ENCODE results near the gene NUP153. TPM values are rescaled to one million over a fixed set of nuclear protein-coding genes. Genes with fewer than 3 reads are reported as not detected.
"Not testable (repeated sequence)": the region's sequence is repeated elsewhere in the genome, so short reads cannot be mapped to it uniquely, and the experiment has no call there.

The NUP153 gene
- total RNA-seq, 1 experiment from 2014 or later, result 99.3 TPM

DNA sequence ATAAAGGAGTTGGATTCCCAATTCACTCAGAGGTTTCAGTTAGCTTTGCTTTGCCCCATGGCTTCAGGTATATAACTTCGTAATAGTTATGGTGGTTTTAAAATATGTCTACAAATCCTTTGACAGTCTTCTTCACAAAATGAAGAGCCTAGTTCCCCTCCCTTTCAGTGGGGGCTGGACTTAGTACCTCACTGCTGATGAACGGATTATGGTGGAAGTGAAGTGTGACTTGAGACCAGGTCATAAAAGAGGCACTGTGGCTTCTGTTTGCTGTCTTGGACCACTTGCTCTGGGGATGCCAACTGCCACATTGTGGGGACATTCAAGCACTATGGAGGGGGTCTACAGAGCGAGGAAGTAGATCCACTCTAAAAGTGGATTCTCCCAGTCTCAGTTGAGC is 47.5 kb upstream of the NUP153 start:
- Histone ChIP-seq H3K4me1 (ENCODE audit: insufficient read depth, low read length) (no peaks in the 10 kb centered on the region), H3K23ac (ENCODE audit: insufficient read length, low read depth, low read length) (no peak overlapping the region), H3K18ac (ENCODE audit: insufficient read length, low read depth, low read length) (no peak overlapping the region), H4K5ac (ENCODE audit: insufficient read length, low read depth, low read length) (peak overlapping the region; percentile 63), H2BK12ac (ENCODE audit: insufficient read length, low read depth, low read length) (no peak overlapping the region), H3K56ac (ENCODE audit: insufficient read length, low read depth, low read length) (no peak overlapping the region), H4K8ac (replicated peaks; ENCODE audit: insufficient read length, low read depth, low read length) (no peak overlapping the region), H2AFZ (ENCODE audit: low read length) (no peak overlapping the region), H3K27ac (ENCODE audit: insufficient read length, low read depth, low read length) (no peak overlapping the region), H3K14ac (ENCODE audit: insufficient read depth, low read length) (no peak overlapping the region), H3K4me2 (ENCODE audit: insufficient read depth, insufficient read length, low read length) (no peak overlapping the region), H3T11ph (ENCODE audit: low read length) (no peak overlapping the region), H2BK20ac (ENCODE audit: low read depth, low read length, poor library complexity, severe bottlenecking) (no peak overlapping the region), H3K79me2 (ENCODE audit: insufficient read depth, low read length) (no peaks in the 10 kb centered on the region), H3K79me1 (ENCODE audit: insufficient read depth, low read depth, low read length, poor library complexity, severe bottlenecking) (no peaks in the 10 kb centered on the region), H2AK5ac (ENCODE audit: insufficient read length, low read length) (no peak overlapping the region), H3K9ac (ENCODE audit: extremely low read depth, insufficient read length, low read length) (no peak overlapping the region), H2BK5ac (ENCODE audit: insufficient read length, low read length) (no peak overlapping the region), H3K9me3 (ENCODE audit: control insufficient read depth, low read depth, low read length) (no peaks in the 10 kb centered on the region), H3K27me3 (ENCODE audit: insufficient read depth, low read length) (no peaks in the 10 kb centered on the region), H3K23me2 (ENCODE audit: insufficient read length, low read depth, low read length, poor library complexity, severe bottlenecking) (no peaks in the 10 kb centered on the region), H2BK120ac (ENCODE audit: low read depth, low read length, poor library complexity, severe bottlenecking) (no peak overlapping the region), H4K91ac (ENCODE audit: insufficient read length, low read depth, low read length) (no peak overlapping the region), H2BK15ac (ENCODE audit: low read depth, low read length) (no peak overlapping the region), H3K4ac (ENCODE audit: low read depth, low read length) (no peak overlapping the region), H4K20me1 (ENCODE audit: control insufficient read depth, insufficient read depth, insufficient read length) (no peaks in the 10 kb centered on the region)
- Mint-ChIP-seq H3K4me1 (no peaks in the 10 kb centered on the region), H3K36me3 (ENCODE audit: insufficient read depth in 1 of 3, low read depth in 3 of 3) (no peaks in the 10 kb centered on the region; a peak in 1 of 7 replicates), H3K27ac (peak overlapping the region in 1 of 3 experiments; percentile 40; a peak in 1 of 7 replicates), H3K9me3 (no peaks in the 10 kb centered on the region), H3K27me3 (ENCODE audit: low read depth) (no peaks in the 10 kb centered on the region), H3K4me3 (no peak overlapping the region)
- no peak for DNase-seq
- TF ChIP-seq, protein P1, sequence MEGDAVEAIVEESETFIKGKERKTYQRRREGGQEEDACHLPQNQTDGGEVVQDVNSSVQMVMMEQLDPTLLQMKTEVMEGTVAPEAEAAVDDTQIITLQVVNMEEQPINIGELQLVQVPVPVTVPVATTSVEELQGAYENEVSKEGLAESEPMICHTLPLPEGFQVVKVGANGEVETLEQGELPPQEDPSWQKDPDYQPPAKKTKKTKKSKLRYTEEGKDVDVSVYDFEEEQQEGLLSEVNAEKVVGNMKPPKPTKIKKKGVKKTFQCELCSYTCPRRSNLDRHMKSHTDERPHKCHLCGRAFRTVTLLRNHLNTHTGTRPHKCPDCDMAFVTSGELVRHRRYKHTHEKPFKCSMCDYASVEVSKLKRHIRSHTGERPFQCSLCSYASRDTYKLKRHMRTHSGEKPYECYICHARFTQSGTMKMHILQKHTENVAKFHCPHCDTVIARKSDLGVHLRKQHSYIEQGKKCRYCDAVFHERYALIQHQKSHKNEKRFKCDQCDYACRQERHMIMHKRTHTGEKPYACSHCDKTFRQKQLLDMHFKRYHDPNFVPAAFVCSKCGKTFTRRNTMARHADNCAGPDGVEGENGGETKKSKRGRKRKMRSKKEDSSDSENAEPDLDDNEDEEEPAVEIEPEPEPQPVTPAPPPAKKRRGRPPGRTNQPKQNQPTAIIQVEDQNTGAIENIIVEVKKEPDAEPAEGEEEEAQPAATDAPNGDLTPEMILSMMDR (conservative IDR thresholded peaks at IDR 0.05), result no peak
- no CpG with 5 or more reads among the region's 3 CpGs for WGBS (ENCODE audit: extremely low coverage, insufficient read length, low lambda C conversion rate)

DNA sequence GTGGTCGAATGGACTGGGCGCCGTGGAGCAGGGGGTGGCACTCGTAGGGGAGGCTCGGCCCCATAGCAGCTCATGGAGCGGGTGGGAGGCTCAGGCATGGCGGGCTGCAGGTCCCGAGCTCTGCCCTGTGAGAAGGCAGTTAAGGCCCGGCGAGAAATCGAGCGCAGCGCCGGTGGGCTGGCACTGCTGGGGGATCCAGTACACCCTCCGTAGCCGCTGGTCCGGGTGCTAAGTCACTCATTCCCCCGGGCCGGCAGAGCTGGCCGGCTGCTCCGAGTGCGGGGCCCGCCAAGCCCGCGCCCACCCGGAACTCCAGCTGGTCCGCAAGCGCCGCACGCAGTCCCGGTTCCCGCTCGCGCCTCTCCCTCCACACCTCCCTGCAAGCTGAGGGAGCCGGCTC is 38.6 kb upstream of the NUP153 start:
- H3K4me1 ChIP-seq (ENCODE audit: insufficient read depth, low read length); H4K8ac ChIP-seq (replicated peaks; ENCODE audit: insufficient read length, low read depth, low read length); H3K9ac ChIP-seq (ENCODE audit: extremely low read depth, insufficient read length, low read length); H2BK120ac ChIP-seq (ENCODE audit: low read depth, low read length, poor library complexity, severe bottlenecking); H3K23ac ChIP-seq (ENCODE audit: insufficient read length, low read depth, low read length); H3K79me1 ChIP-seq (ENCODE audit: insufficient read depth, low read depth, low read length, poor library complexity, severe bottlenecking); H3K36me3 Mint-ChIP-seq (ENCODE audit: insufficient read depth in 1 of 3, low read depth in 3 of 3); H3K27ac ChIP-seq (ENCODE audit: insufficient read length, low read depth, low read length); H3K27ac Mint-ChIP-seq; H3K27me3 ChIP-seq (ENCODE audit: insufficient read depth, low read length); H3K27me3 Mint-ChIP-seq (ENCODE audit: low read depth); H3K9me3 ChIP-seq (ENCODE audit: control insufficient read depth, low read depth, low read length); H3K4ac ChIP-seq (ENCODE audit: low read depth, low read length); H2AK5ac ChIP-seq (ENCODE audit: insufficient read length, low read length); H3T11ph ChIP-seq (ENCODE audit: low read length); H3K4me2 ChIP-seq (ENCODE audit: insufficient read depth, insufficient read length, low read length); H3K56ac ChIP-seq (ENCODE audit: insufficient read length, low read depth, low read length); H2BK20ac ChIP-seq (ENCODE audit: low read depth, low read length, poor library complexity, severe bottlenecking); H3K18ac ChIP-seq (ENCODE audit: insufficient read length, low read depth, low read length); H3K79me2 ChIP-seq (ENCODE audit: insufficient read depth, low read length); H4K20me1 ChIP-seq (ENCODE audit: control insufficient read depth, insufficient read depth, insufficient read length); H3K9me3 Mint-ChIP-seq; H2BK15ac ChIP-seq (ENCODE audit: low read depth, low read length); DNase-seq; H2BK5ac ChIP-seq (ENCODE audit: insufficient read length, low read length); H4K5ac ChIP-seq (ENCODE audit: insufficient read length, low read depth, low read length); H3K4me3 Mint-ChIP-seq; H4K91ac ChIP-seq (ENCODE audit: insufficient read length, low read depth, low read length); H3K23me2 ChIP-seq (ENCODE audit: insufficient read length, low read depth, low read length, poor library complexity, severe bottlenecking); H3K4me1 Mint-ChIP-seq; H3K14ac ChIP-seq (ENCODE audit: insufficient read depth, low read length); H2AFZ ChIP-seq (ENCODE audit: low read length); H2BK12ac ChIP-seq (ENCODE audit: insufficient read length, low read depth, low read length): not testable (repeated sequence)
- WGBS (ENCODE audit: extremely low coverage, insufficient read length, low lambda C conversion rate), result no CpG with 5 or more reads among the region's 35 CpGs

Measured in H9 (cell line).